Inflammatory macrophage treated with lipopolysaccharide for 4 hours (primary cell): Measurements from ENCODE around the gene CBR1.

Experiments used
- DNase-seq: peaks from one replicate; pipeline ENCODE4 v3.0.0-alpha.2; 2020

Gene CBR1

GRCh38 chr21:36120304-36120888 lies 50.6 kb downstream of the CBR1 start:
- DNase-seq, result peak; percentile 35
